Mucosa of stomach (tissue), 1 donor: ENCODE data around the gene BRD7.

Experiments
- H3K27me3 ChIP-seq: one replicate; pipeline ENCODE4 v1.7.0; 2013; ENCODE audit warnings: mild to moderate bottlenecking, low read length; ENCODE audit not compliant: control insufficient read depth, insufficient read depth
- H3K36me3 ChIP-seq: one replicate; pipeline ENCODE4 v1.7.0; 2013; ENCODE audit warnings: low read length; ENCODE audit not compliant: control insufficient read depth, insufficient read depth
- H3K4me1 ChIP-seq: one replicate; pipeline ENCODE4 v1.7.0; 2013; ENCODE audit warnings: mild to moderate bottlenecking, low read length; ENCODE audit not compliant: control insufficient read depth, insufficient read depth
- H3K4me3 ChIP-seq: one replicate; pipeline ENCODE4 v1.7.0; 2013; ENCODE audit warnings: low read length
- H3K9ac ChIP-seq: one replicate; pipeline ENCODE4 v1.7.0; 2013; ENCODE audit warnings: mild to moderate bottlenecking, low read length, moderate library complexity
- H3K9me3 ChIP-seq: one replicate; pipeline ENCODE4 v1.7.0; 2013; ENCODE audit warnings: mild to moderate bottlenecking, low read length, moderate library complexity; ENCODE audit not compliant: control insufficient read depth
- donor health status: Pancreatic carcinoma.

BRD7 gene

DNA sequence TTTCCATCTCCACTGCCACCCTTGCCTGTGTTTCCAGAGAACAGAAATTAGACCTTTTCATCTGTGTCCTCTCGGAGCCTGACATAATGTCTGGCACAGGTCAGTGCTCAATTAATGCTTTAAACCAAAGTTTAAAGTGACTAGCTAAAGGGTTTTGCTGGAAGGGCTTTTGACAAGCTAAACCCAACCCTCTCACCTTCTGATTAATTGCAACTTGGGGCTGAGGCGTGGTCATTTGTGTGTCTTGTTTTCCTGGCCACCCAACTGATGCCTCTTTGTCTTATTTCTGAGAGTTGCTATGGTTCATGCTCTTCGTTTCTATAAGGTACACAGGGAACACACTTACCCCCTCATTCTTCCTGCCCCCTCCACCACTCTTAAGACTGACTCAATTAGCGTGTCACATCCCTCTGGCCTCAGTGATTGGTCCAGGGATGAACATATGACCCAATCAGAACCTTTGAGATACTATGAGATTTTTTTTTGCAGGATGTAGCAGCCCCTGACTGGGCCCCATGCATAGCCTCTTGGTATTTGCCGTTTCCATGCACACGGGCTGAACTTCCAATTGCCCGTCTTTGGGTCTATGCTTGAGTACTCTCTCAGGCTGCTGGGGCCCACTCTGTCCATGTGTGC, 15.8 kb upstream of the BRD7 start:
- Histone ChIP-seq H3K27me3 (peaks cover 4% of the 10 kb centered on the region), H3K4me1 (no peaks in the 10 kb centered on the region), H3K9me3 (no peaks in the 10 kb centered on the region), H3K4me3 (no peak overlapping the region), H3K36me3 (no peaks in the 10 kb centered on the region), H3K9ac (no peak overlapping the region)

DNA sequence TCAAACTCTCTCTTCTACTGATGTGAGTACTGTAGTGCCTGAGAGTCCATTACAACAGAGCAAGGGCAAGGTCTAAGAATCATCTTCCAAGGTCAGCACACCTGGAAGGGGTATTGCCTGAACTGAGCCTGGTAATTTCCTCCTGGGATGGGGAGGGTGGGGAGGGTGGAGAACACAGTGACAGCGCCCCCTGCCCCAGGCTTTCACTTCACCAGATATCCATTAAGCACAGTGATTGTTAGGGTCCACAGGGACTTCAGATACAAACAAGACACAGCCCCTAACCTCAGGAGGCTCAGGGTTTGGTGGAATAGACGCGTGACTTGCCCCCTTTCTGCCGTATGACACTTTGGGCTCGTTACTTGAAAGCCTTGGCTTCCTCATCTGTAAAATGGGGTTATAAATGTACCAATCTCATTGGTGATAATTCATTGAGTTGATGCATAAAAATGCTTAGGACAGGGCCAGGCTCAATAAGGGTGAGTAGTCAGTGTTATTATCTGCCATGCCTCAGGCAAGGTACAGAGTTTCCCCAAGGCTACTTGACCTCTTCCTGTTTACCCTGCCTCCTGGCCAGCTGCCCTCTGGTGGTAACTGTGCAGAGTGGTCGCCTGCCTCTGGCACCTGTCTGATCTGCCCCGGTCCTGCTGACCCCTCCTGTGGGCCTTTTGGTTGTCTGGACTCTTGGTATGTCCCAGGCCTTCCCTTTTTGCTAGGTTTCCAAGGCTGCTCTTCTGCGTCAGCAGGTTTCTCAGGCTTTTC, 13.1 kb upstream of the BRD7 start:
- Histone ChIP-seq H3K36me3 (no peaks in the 10 kb centered on the region), H3K4me3 (no peak overlapping the region), H3K9me3 (no peaks in the 10 kb centered on the region), H3K27me3 (peaks cover 4% of the 10 kb centered on the region), H3K9ac (no peak overlapping the region), H3K4me1 (no peaks in the 10 kb centered on the region)

DNA sequence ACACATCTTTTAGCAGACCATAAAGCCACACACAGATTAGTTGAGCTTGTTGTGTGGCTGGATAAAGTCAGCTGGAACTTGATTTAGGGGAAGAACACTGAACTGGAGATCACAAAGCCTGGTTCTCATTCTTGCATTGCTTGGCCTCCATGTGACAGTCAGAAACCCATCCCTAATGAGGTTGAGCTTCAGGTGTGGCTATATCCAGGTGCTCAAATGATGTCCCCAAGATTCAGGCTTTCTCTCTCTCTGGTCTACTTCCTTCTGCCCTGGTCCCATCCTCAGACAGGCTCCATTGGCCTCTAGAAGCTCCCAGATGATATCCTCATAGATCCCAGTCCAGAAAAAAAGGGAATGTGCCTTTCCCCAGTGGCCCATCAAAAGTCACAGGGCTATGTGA, 9.6 kb upstream of the BRD7 start:
- no peak overlapping the region for H3K4me3 ChIP-seq
- H3K9me3 ChIP-seq, result no peaks in the 10 kb centered on the region
- H3K4me1 ChIP-seq, result no peaks in the 10 kb centered on the region

DNA sequence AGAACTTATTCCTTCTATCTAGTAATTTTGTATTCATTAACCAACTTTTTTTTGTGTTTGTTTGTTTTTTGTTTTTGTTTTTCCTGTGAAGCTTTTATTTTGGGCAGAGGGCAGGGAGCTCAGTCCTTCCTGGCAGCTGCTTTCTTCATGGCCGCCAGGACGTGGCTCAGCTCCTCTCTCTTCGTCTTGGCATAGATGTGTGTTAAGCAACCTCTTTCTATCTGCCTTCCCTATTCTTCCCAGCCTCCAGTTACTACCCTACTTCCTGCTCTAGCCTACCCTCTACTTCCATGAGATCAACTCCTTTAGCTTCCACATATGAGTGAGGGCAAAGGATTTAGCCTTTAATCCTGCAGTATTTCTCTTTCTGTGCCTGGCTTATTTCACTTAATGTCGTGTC, 8.2 kb upstream of the BRD7 start:
- no peaks in the 10 kb centered on the region for H3K27me3 ChIP-seq
- H3K9me3 ChIP-seq, result no peaks in the 10 kb centered on the region
- no peak overlapping the region for H3K4me3 ChIP-seq
- H3K36me3 ChIP-seq, result no peaks in the 10 kb centered on the region
- H3K9ac ChIP-seq, result no peak overlapping the region
- H3K4me1 ChIP-seq, result no peaks in the 10 kb centered on the region

More for the DNA sequence above, 9.6 kb upstream of the BRD7 start:
- no peaks in the 10 kb centered on the region for H3K36me3 ChIP-seq
- peaks cover 2% of the 10 kb centered on the region for H3K27me3 ChIP-seq
- H3K9ac ChIP-seq, result no peak overlapping the region

DNA sequence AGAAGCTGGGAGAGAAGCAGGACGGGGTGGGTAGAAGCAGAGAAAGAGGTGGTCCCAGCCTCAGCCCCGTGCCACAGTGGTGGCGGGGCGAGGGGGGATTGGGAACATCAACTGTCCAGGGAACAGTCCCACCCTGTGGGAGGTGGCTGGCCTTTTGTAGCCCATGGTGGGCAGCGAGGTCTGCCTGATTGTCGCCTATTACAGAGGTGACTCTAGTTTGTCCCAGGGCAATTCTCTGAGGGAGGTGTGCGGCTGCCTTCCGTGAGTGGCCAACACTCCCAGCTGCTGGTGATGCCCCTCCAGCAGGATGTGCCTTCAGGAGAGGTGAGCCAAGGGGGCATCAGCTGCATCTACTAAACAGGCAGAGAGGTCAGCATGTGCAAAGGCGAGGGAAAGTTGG, 5.0 kb upstream of the BRD7 start:
- no peaks in the 10 kb centered on the region for H3K9me3 ChIP-seq
- H3K4me1 ChIP-seq, result no peaks in the 10 kb centered on the region
- H3K9ac ChIP-seq, result no peak overlapping the region
- no peak overlapping the region for H3K4me3 ChIP-seq
- H3K27me3 ChIP-seq, result no peaks in the 10 kb centered on the region
- H3K36me3 ChIP-seq, result no peaks in the 10 kb centered on the region

DNA sequence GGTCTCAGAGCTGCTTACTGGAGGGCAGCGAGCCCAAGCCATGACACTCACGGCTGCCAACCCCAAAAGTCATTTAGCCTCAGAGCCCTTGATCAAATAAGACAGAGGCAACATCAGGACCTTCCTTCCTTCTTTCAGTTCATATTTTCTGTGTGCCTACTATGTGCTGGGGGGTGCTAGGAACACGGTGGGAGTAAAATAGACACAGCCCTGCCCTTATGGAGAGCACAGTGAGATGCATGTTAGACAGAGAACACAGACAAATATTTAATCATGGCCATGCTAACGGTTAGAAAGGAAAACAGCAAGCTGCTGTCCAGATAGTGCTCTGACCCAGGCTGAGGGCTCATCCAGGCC, 4.5 kb upstream of the BRD7 start:
- Histone ChIP-seq H3K36me3 (no peaks in the 10 kb centered on the region), H3K4me1 (no peaks in the 10 kb centered on the region), H3K27me3 (no peaks in the 10 kb centered on the region), H3K4me3 (no peak overlapping the region), H3K9me3 (no peaks in the 10 kb centered on the region), H3K9ac (no peak overlapping the region)

DNA sequence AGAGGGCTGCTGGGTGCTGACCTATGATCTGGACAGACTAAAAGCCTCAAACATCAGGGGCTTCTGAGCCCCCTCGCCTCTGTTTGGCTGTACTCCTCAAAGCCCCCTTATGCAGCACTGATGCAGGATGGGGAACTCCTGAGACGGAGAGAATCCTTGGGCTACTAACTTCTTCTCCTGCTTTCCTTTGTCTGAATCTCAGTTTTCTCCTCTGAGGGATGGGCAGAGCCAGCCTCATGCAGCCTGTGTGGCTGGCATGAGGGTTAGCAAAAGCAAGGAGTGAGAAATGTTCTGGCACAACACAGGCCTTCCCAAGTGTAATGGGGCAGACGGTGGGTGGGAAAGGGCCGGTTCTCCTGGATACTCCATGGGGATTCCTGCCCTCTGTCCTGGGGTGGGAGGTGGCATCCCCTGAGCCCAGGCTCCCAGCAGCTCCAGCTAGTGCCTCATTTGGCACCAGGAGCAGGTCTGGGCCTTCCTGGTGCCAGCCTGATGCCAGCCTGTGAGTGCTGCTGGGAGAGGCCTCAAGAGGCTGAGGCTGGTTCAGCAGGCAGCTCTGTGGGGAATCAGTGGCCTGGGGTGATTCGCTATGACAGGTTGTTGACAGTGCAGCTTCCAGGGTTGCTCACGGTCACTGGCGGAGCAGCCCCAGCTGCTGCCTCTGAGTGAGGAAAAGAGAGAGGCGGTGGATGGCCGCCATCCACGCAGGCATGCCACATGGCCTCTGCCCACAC, 4.0 kb upstream of the BRD7 start:
- H3K9me3 ChIP-seq, result no peaks in the 10 kb centered on the region
- no peaks in the 10 kb centered on the region for H3K36me3 ChIP-seq
- no peaks in the 10 kb centered on the region for H3K27me3 ChIP-seq
- peaks cover under 1% of the 10 kb centered on the region for H3K4me1 ChIP-seq
- no peak overlapping the region for H3K4me3 ChIP-seq
- H3K9ac ChIP-seq, result no peak overlapping the region

DNA sequence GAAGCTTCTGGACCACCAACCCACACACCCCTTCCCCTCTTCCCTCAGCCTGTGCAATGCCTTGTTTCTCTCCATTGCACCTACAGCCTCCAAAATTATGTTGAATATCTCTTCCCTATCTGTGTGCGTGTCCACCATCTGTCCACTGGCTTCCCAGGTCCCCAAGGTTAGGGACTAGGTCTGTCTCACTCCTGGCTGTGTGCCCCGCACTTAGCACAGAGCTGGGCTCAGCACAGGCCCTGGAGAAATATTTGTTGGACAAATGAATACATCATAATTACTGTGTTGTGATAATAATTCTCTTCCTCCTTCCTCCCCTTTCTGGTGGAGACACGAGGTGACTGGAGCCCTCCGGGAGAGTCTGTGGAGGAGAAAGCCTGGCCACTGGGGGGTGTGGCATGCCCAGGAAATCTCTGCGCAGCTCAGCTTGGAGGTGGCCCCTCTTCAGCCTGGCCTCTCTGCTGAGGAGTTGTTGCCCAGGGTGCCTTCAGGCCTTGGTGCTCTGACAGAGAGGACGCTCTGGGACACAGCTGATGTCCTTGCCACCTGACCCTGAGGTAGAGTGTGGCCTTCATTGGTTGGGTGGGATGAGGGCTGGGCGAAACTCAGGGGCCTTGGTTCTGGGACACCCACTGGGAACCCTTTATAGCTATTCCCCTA, 3.3 kb upstream of the BRD7 start:
- H3K4me1 ChIP-seq, result peaks cover 8% of the 10 kb centered on the region
- H3K27me3 ChIP-seq, result no peaks in the 10 kb centered on the region
- H3K9me3 ChIP-seq, result no peaks in the 10 kb centered on the region
- no peak overlapping the region for H3K4me3 ChIP-seq
- H3K36me3 ChIP-seq, result no peaks in the 10 kb centered on the region
- H3K9ac ChIP-seq, result no peak overlapping the region

DNA sequence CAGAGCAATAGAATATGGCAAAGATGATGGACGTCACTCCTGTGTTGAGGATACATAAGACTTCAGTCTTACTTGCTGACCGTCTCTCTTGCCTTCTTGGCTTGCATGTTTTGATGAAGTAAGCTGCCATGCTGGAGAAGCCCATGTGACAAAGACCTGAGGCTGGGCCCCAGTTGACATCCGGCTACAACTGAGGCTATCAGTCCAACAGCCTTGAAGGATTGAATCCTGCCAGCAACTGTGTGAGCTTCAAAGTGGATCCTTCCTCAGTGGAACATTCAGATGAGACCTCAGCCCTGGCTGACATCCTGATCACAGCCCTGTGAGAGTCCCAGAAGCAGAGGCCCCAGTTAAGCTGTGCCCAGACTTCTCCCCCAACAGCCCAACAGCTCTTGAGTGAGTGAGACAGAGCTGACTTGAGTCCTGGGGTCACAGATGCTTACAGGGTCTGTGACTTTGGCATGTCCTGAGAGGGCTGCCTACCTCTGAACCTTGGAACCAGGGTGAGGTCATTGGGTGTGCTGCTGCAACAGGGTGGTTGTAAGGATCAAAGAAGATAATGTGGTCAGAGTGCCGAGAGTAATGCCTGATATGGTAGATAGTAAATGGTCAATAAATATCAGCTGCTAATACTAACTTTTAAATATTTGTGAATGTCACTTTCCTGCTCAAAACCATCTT, 2.4 kb upstream of the BRD7 start:
- H3K36me3 ChIP-seq, result no peaks in the 10 kb centered on the region
- no peaks in the 10 kb centered on the region for H3K27me3 ChIP-seq
- H3K9me3 ChIP-seq, result no peaks in the 10 kb centered on the region
- peaks cover 8% of the 10 kb centered on the region for H3K4me1 ChIP-seq
- no peak overlapping the region for H3K4me3 ChIP-seq
- H3K9ac ChIP-seq, result no peak overlapping the region

DNA sequence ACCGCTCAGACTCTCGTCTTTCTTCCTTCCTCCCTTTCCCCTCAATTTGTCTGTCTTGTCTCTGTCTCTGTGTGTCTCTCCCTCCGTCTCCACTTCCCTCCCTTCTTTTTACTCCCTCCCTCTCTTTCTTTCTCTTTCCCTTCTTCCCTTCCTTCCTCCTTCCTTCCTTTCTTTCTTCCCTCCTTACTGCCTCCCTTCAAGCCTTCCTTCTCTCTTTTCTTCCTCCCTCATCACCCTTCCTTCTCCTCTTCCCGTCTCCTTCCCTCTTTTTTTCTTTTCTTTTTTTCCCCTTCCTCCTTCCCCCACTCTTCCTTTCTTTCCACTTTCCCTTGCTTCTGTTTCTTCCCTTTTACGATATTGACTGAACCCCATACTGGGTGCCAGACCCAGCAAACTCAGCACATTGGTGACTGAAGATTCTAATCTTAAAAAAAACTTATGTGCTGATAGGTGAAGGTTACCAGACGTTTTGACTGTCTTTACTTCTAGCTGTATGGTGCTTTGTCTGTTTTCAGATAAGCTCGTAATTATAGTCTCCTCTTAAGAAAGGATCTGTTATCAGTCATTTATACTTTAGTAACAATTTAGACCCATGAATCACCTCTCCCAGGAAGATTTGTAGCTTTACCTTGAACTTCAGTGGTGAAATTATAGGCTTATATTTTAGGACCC, 481 bp upstream of the BRD7 start:
- Histone ChIP-seq H3K4me1 (peaks cover 8% of the 10 kb centered on the region), H3K9me3 (no peaks in the 10 kb centered on the region), H3K27me3 (no peaks in the 10 kb centered on the region), H3K36me3 (peaks cover 2% of the 10 kb centered on the region), H3K4me3 (peak overlapping the region; percentile 69), H3K9ac (peak overlapping the region; percentile 62)

DNA sequence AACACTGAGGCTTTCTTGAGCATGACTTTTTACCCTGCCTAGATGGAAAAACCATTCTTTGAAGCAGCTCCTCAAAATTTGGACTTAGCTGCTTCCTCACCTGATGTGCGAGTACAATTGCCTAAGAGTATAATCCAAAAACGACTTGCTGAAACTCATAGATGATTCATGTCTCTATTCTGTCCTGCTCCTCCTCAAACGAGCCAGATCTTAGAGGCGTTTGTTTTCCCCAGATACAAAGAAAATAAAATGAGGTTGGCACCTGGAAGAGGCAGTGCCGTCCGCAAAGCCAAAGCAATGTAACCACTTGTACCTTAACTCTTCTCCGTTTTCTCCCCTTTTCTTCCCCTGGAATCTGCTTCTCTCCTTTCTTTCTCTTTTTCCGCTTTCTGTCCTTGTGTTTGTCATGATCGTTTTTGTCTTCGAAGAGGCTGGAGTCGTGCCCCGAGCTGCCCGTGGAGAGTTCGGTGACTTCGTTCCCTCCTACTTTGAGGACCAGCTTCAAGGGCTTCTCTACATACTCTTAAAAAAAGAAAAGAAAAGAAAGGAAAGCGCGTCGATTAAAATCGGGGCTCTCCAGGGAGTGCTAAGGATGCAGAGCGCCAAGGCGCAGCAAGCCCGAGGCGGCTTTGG, 895 bp downstream of the BRD7 start:
- peak overlapping the region; percentile 35 for H3K4me3 ChIP-seq
- H3K36me3 ChIP-seq, result peaks cover 4% of the 10 kb centered on the region
- no peaks in the 10 kb centered on the region for H3K9me3 ChIP-seq
- peak overlapping the region; percentile 85 for H3K9ac ChIP-seq
- H3K27me3 ChIP-seq, result no peaks in the 10 kb centered on the region
- H3K4me1 ChIP-seq, result peaks cover 8% of the 10 kb centered on the region
